Measurements from ENCODE around the gene SKI. TPM values are rescaled to one million over a fixed set of nuclear protein-coding genes. Genes with fewer than 3 reads are reported as not detected.

The SKI gene
- total RNA-seq, 2 experiments from 2014 or later: 41.2 to 41.4 TPM

- H3K9me3 Mint-ChIP-seq (ENCODE audit: insufficient read depth): no peaks in the 10 kb centered on the region
Observed at GRCh38 chr1:2356911-2357845, 129.1 kb downstream of the SKI start.

GRCh38 chr1:2358072-2358471, 130.0 kb downstream of the SKI start:
- Mint-ChIP-seq H3K9me3 (ENCODE audit: insufficient read depth) (no peaks in the 10 kb centered on the region), H3K36me3 (ENCODE audit: low read depth) (no peaks in the 10 kb centered on the region), H3K27ac (no peak overlapping the region), H3K27me3 (ENCODE audit: low read depth) (no peaks in the 10 kb centered on the region), H3K4me1 (ENCODE audit: low read depth) (no peaks in the 10 kb centered on the region), H3K4me3 (no peak overlapping the region)
- CTCF ChIA-PET: no interaction called here
- POLR2A ChIA-PET: no interaction called here
- ATAC-seq: no peak
- no peak for DNase-seq

More at GRCh38 chr1:2356911-2357845, 129.1 kb downstream of the SKI start:
- H3K27ac Mint-ChIP-seq: no peak overlapping the region
- H3K27me3 Mint-ChIP-seq (ENCODE audit: low read depth): no peaks in the 10 kb centered on the region
- H3K36me3 Mint-ChIP-seq (ENCODE audit: low read depth): no peaks in the 10 kb centered on the region
- ATAC-seq (no peak), DNase-seq (no peak)
- no peaks in the 10 kb centered on the region for H3K4me1 Mint-ChIP-seq (ENCODE audit: low read depth)
- no peak overlapping the region for H3K4me3 Mint-ChIP-seq
- ChIA-PET CTCF (no interaction called here), POLR2A (no interaction called here)

- POLR2A ChIA-PET: interaction anchor here (0.6 kb wide), 1 partner anchor 141 kb away, joined by 3 read pairs; no protein-coding TSS in a partner anchor
- Mint-ChIP-seq H3K4me3 (no peak overlapping the region), H3K4me1 (ENCODE audit: low read depth) (no peaks in the 10 kb centered on the region), H3K36me3 (ENCODE audit: low read depth) (no peaks in the 10 kb centered on the region), H3K27me3 (ENCODE audit: low read depth) (no peaks in the 10 kb centered on the region), H3K9me3 (ENCODE audit: insufficient read depth) (peaks cover 3% of the 10 kb centered on the region), H3K27ac (no peak overlapping the region)
- no peak for ATAC-seq
- CTCF ChIA-PET: no interaction called here
- DNase-seq: no peak
Observed at GRCh38 chr1:2358651-2359640, 130.8 kb downstream of the SKI start.

Other genes starting within 250 kb of the SKI start
- not detected for gene CFAP74, start 224.5 kb upstream of the SKI start, total RNA-seq
- gene GABRD, start 209.0 kb upstream of the SKI start, total RNA-seq: not detected
- 10 to 100 TPM; 11.4 to 12.9 TPM for gene PRKCZ, start 177.9 kb upstream of the SKI start, total RNA-seq
- 10 to 100 TPM; 69.7 to 74.4 TPM for gene FAAP20, start 33.5 kb upstream of the SKI start, total RNA-seq
- 1 to 10 TPM; 6.2 to 7.9 TPM for gene MORN1, start 163.2 kb downstream of the SKI start, total RNA-seq
- 100 to 1,000 TPM; 148 to 151 TPM for gene RER1, start 163.5 kb downstream of the SKI start, total RNA-seq
- 10 to 100 TPM; 10.3 to 12.3 TPM for gene PEX10, start 184.2 kb downstream of the SKI start, total RNA-seq
- gene PLCH2, start 248.0 kb downstream of the SKI start, total RNA-seq: 10 to 100 TPM in 1 of 2 experiments, 1 to 10 TPM in 1; 9.8 to 11.8 TPM